Neural progenitor cell (in vitro differentiated cells): ENCODE results near the gene CCNL1. TPM values are rescaled to one million over a fixed set of nuclear protein-coding genes. Genes with fewer than 3 reads are reported as not detected.

Source experiments
- DNase-seq: peaks from one replicate; pipeline ENCODE4 v3.0.0-alpha.2; 2016; ENCODE audit warnings: low spot score
- H2AFZ ChIP-seq: fragments of 200-600 bp; sonication (generic); replicated peaks from 2 replicates; pipeline ENCODE4 v1.6.1; 2016; ENCODE audit warnings: antibody characterized with exemption
- H3F3A ChIP-seq: fragments of 200-600 bp; sonication (generic); 2 replicates; pipeline ENCODE4 v1.6.1; 2016; ENCODE audit warnings: antibody characterized with exemption, low read depth
- H3K27ac ChIP-seq: fragments of 200-600 bp; sonication (generic); 2 replicates; pipeline ENCODE4 v1.5.1; 2016; ENCODE audit warnings: mild to moderate bottlenecking
- H3K27me3 ChIP-seq: fragments of 200-600 bp; sonication (generic); 2 replicates; pipeline ENCODE4 v1.6.1; 2016; ENCODE audit warnings: mild to moderate bottlenecking, moderate library complexity
- H3K36me3 ChIP-seq: fragments of 200-600 bp; sonication (generic); 2 replicates; pipeline ENCODE4 v1.5.1; 2016
- H3K4me1 ChIP-seq: fragments of 200-600 bp; sonication (generic); 2 replicates; pipeline ENCODE4 v1.6.1; 2016; ENCODE audit warnings: mixed run types
- H3K4me2 ChIP-seq: fragments of 200-600 bp; sonication (generic); 2 replicates; pipeline ENCODE4 v1.6.1; 2016
- H3K4me3 ChIP-seq: fragments of 200-600 bp; sonication (generic); 2 replicates; pipeline ENCODE4 v1.5.1; 2016
- H3K79me2 ChIP-seq: fragments of 200-600 bp; sonication (generic); 2 replicates; pipeline ENCODE4 v1.6.1; 2016; ENCODE audit warnings: low read depth
- H3K9ac ChIP-seq: fragments of 200-600 bp; sonication (generic); 2 replicates; pipeline ENCODE4 v1.6.1; 2016
- H3K9me3 ChIP-seq: fragments of 200-600 bp; sonication (generic); 2 replicates; pipeline ENCODE4 v1.5.1; 2016; ENCODE audit warnings: low read depth
- H4K20me1 ChIP-seq: fragments of 200-600 bp; sonication (generic); 2 replicates; pipeline ENCODE4 v1.6.1; 2016; ENCODE audit warnings: low read depth
- H3K27ac Mint-ChIP-seq: 3 replicates; pipeline ENCODE4 v1.8.0; 2021; ENCODE audit warnings: mixed read lengths
- H3K27me3 Mint-ChIP-seq: 2 replicates; pipeline ENCODE4 v1.8.0; 2022; ENCODE audit warnings: low read depth, mild to moderate bottlenecking, inconsistent platforms, moderate library complexity, mixed read lengths; ENCODE audit not compliant: insufficient read depth
- H3K36me3 Mint-ChIP-seq: 3 replicates; pipeline ENCODE4 v1.8.0; 2021; ENCODE audit warnings: mixed read lengths
- H3K4me1 Mint-ChIP-seq: 3 replicates; pipeline ENCODE4 v1.8.0; 2021; ENCODE audit warnings: mixed read lengths
- H3K4me3 Mint-ChIP-seq: 3 replicates; pipeline ENCODE4 v1.8.0; 2021; ENCODE audit warnings: mild to moderate bottlenecking, moderate library complexity, mixed read lengths
- H3K9me3 Mint-ChIP-seq: 3 replicates; pipeline ENCODE4 v1.8.0; 2020; ENCODE audit warnings: mixed read lengths
- EZH2 ChIP-seq: fragments of 200-600 bp; sonication (generic); IDR thresholded peaks from 2 replicates; pipeline ENCODE4 v1.6.1; 2017; ENCODE audit warnings: antibody characterized with exemption, mild to moderate bottlenecking, moderate library complexity
- EZH2phosphoT487 ChIP-seq: fragments of 200-600 bp; sonication (generic); IDR thresholded peaks from 2 replicates; pipeline ENCODE4 v1.6.1; 2017; ENCODE audit warnings: antibody characterized with exemption
- small RNA-seq: library from RNA; depleted of rRNA; stranded (forward); fragments of <200 nt; gene quantifications from one replicate; pipeline ENCODE3, GENCODE V24; 2015
- total RNA-seq: library from RNA; depleted of rRNA; stranded (reverse); fragments of >200 nt; gene quantifications from 2 replicates; pipeline ENCODE4 v1.2.3, GENCODE V29; 2015; ENCODE audit warnings: low replicate concordance
- TF ChIP-seq, protein P1 (sequence below): fragments of 200-600 bp; sonication (generic); IDR thresholded peaks from 2 replicates; pipeline ENCODE4 v1.5.1; 2017; ENCODE audit warnings: antibody characterized with exemption, mild to moderate bottlenecking

Gene CCNL1
- total RNA-seq, 1 donor from 2014 or later, result 214 TPM

DNA sequence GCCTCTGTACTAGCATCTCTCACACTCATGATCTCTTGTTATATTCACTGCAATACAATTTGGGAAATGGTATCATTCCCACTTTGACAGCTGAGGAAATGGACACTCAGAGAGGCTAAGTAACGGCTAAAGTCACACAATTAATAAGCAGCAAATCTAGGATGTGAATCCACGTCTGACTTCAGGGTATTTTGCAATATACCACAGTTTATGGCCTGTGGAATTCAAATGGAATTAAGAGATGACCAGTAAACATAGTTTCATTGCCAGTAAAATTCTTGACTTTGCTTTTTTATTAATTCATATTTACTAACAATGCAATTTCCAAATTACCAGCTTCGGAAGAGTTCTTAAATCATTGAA, 61.1 kb downstream of the CCNL1 start:
- H3K27me3 ChIP-seq, result no peaks in the 10 kb centered on the region
- peaks cover 8% of the 10 kb centered on the region for H3K4me1 Mint-ChIP-seq
- no peaks in the 10 kb centered on the region for H3K4me1 ChIP-seq
- no peaks in the 10 kb centered on the region for H3K9me3 Mint-ChIP-seq
- H3K9ac ChIP-seq, result no peak overlapping the region
- H3K79me2 ChIP-seq, result no peaks in the 10 kb centered on the region
- H3K36me3 ChIP-seq, result no peaks in the 10 kb centered on the region
- H3K4me2 ChIP-seq, result no peak overlapping the region
- H4K20me1 ChIP-seq, result no peaks in the 10 kb centered on the region
- H3K27ac ChIP-seq, result no peak overlapping the region
- no peaks in the 10 kb centered on the region for H3F3A ChIP-seq
- TF ChIP-seq, protein P1, sequence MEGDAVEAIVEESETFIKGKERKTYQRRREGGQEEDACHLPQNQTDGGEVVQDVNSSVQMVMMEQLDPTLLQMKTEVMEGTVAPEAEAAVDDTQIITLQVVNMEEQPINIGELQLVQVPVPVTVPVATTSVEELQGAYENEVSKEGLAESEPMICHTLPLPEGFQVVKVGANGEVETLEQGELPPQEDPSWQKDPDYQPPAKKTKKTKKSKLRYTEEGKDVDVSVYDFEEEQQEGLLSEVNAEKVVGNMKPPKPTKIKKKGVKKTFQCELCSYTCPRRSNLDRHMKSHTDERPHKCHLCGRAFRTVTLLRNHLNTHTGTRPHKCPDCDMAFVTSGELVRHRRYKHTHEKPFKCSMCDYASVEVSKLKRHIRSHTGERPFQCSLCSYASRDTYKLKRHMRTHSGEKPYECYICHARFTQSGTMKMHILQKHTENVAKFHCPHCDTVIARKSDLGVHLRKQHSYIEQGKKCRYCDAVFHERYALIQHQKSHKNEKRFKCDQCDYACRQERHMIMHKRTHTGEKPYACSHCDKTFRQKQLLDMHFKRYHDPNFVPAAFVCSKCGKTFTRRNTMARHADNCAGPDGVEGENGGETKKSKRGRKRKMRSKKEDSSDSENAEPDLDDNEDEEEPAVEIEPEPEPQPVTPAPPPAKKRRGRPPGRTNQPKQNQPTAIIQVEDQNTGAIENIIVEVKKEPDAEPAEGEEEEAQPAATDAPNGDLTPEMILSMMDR, result no peak
- TF ChIP-seq EZH2phosphoT487, result no peak
- H3K27me3 Mint-ChIP-seq, result peaks cover 3% of the 10 kb centered on the region
- H3K9me3 ChIP-seq, result no peaks in the 10 kb centered on the region
- no peak overlapping the region for H2AFZ ChIP-seq
- DNase-seq, result no peak
- no peak overlapping the region for H3K4me3 Mint-ChIP-seq
- no peak overlapping the region for H3K27ac Mint-ChIP-seq
- no peaks in the 10 kb centered on the region for H3K36me3 Mint-ChIP-seq
- no peak overlapping the region for H3K4me3 ChIP-seq

GRCh38 chr3:157098121-157098822, 61.7 kb downstream of the CCNL1 start:
- no peak overlapping the region for H3K27ac Mint-ChIP-seq
- no peaks in the 10 kb centered on the region for H3K36me3 Mint-ChIP-seq
- H3K4me1 Mint-ChIP-seq, result peaks cover 5% of the 10 kb centered on the region
- Histone ChIP-seq H3K27me3 (no peaks in the 10 kb centered on the region), H3K79me2 (no peaks in the 10 kb centered on the region), H3K4me2 (no peak overlapping the region), H3K27ac (no peak overlapping the region), H3F3A (no peaks in the 10 kb centered on the region), H3K9me3 (no peaks in the 10 kb centered on the region), H3K4me1 (no peaks in the 10 kb centered on the region), H3K4me3 (no peak overlapping the region), H3K9ac (no peak overlapping the region), H3K36me3 (no peaks in the 10 kb centered on the region), H4K20me1 (no peaks in the 10 kb centered on the region), H2AFZ (no peak overlapping the region)
- H3K4me3 Mint-ChIP-seq, result no peak overlapping the region
- H3K27me3 Mint-ChIP-seq, result peaks cover 3% of the 10 kb centered on the region
- no peak for DNase-seq
- TF ChIP-seq EZH2phosphoT487 (no peak), EZH2 (no peak)
- TF ChIP-seq, protein P1, result no peak
- H3K9me3 Mint-ChIP-seq, result no peaks in the 10 kb centered on the region

Small RNA genes lying within 50 kb of the gene (small RNA-seq; reads per million reads assigned to genes)
- not detected for gene RF00019
- gene RNA5SP146, result 0.07 reads per million
